VCaP (cell line): ENCODE measurements around the gene RRP1.
A peak's percentile ranks its signal among the peaks of the same experiment; 100 is the strongest.

Experiments used
- H3K27ac ChIP-seq: fragments of 450-650 bp; 2 replicates; pipeline ENCODE4 v1.5.1; 2017
- CTCF ChIP-seq: fragments of 450-650 bp; conservative IDR thresholded peaks from 2 replicates; pipeline ENCODE4 v1.5.1; 2017; ENCODE audit warnings: mild to moderate bottlenecking, moderate library complexity

Gene RRP1

GRCh38 chr21:43800124-43800523 is 10.7 kb downstream of the RRP1 start:
- no peak overlapping the region; the same call in 1 of the 2 replicates for H3K27ac ChIP-seq
- TF ChIP-seq CTCF: no peak

- TF ChIP-seq CTCF: no peak
- no peak overlapping the region for H3K27ac ChIP-seq
Measured at GRCh38 chr21:43800566-43800965, 11.2 kb downstream of the RRP1 start.

- TF ChIP-seq CTCF: no peak
- no peak overlapping the region for H3K27ac ChIP-seq
Measured at GRCh38 chr21:43801006-43801783, 11.8 kb downstream of the RRP1 start.

- no peak for TF ChIP-seq CTCF
- H3K27ac ChIP-seq: no peak overlapping the region
Measured at GRCh38 chr21:43802713-43803313, 13.4 kb downstream of the RRP1 start.

- no peak overlapping the region for H3K27ac ChIP-seq
- TF ChIP-seq CTCF: no peak
Measured at GRCh38 chr21:43803558-43804300, 14.4 kb downstream of the RRP1 start.

GRCh38 chr21:43805275-43805800 is 16.0 kb downstream of the RRP1 start:
- no peak for TF ChIP-seq CTCF
- peak overlapping the region; percentile 7; the same call in 1 of the 2 replicates for H3K27ac ChIP-seq
